Kidney epithelial cell (primary cell): ENCODE data around the gene CAMTA1. TPM values are rescaled to one million over a fixed set of nuclear protein-coding genes. Genes with fewer than 3 reads are reported as not detected.

Source experiments
- DNase-seq: peaks from one replicate; pipeline ENCODE4 v3.0.0-alpha.2; 2010; ENCODE audit warnings: low read depth
- H3K27me3 ChIP-seq: 2 replicates; pipeline ENCODE4 v1.6.0; 2011; ENCODE audit warnings: low read length; ENCODE audit not compliant: control insufficient read depth, insufficient read depth
- H3K36me3 ChIP-seq: 2 replicates; pipeline ENCODE4 v1.5.1; 2011; ENCODE audit warnings: low read length; ENCODE audit not compliant: control insufficient read depth, insufficient read depth
- H3K4me3 ChIP-seq: 2 replicates; pipeline ENCODE4 v1.5.1; 2011; ENCODE audit warnings: low read depth, mild to moderate bottlenecking, control low read depth, low read length
- CTCF ChIP-seq: IDR thresholded peaks from 2 replicates; pipeline ENCODE4 v1.5.1; 2011; ENCODE audit warnings: mild to moderate bottlenecking, moderate library complexity, low read length, control low read depth, inconsistent platforms; ENCODE audit not compliant: insufficient read depth, poor library complexity, severe bottlenecking
- total RNA-seq: library from RNA; depleted of rRNA; stranded (reverse); fragments of >200 nt; gene quantifications from 2 replicates; pipeline ENCODE4 v1.2.3, GENCODE V29; 2015

CAMTA1 gene
- total RNA-seq, 1 donor from 2014 or later: 76.5 TPM

- DNase-seq: no peak
- Histone ChIP-seq H3K36me3 (no peaks in the 10 kb centered on the region), H3K27me3 (no peaks in the 10 kb centered on the region), H3K4me3 (no peak overlapping the region)
- TF ChIP-seq CTCF: no peak
Observed at GRCh38 chr1:7644086-7644485, 858.8 kb downstream of the CAMTA1 start.

GRCh38 chr1:7644961-7645750, 859.9 kb downstream of the CAMTA1 start:
- DNase-seq: no peak
- TF ChIP-seq CTCF: no peak
- Histone ChIP-seq H3K36me3 (no peaks in the 10 kb centered on the region), H3K4me3 (no peak overlapping the region), H3K27me3 (peaks cover 3% of the 10 kb centered on the region)

GRCh38 chr1:7645751-7646048, 860.4 kb downstream of the CAMTA1 start:
- no peak for TF ChIP-seq CTCF
- H3K36me3 ChIP-seq: no peaks in the 10 kb centered on the region
- H3K27me3 ChIP-seq: peaks cover 7% of the 10 kb centered on the region
- no peak overlapping the region for H3K4me3 ChIP-seq
- DNase-seq: no peak

GRCh38 chr1:7646164-7646563, 860.9 kb downstream of the CAMTA1 start:
- no peak for TF ChIP-seq CTCF
- no peak for DNase-seq

GRCh38 chr1:7646981-7647901, 862.0 kb downstream of the CAMTA1 start:
- no peak for DNase-seq
- Histone ChIP-seq H3K27me3 (peaks cover 16% of the 10 kb centered on the region), H3K36me3 (no peaks in the 10 kb centered on the region), H3K4me3 (no peak overlapping the region)
- TF ChIP-seq CTCF: peak; percentile 94

More at GRCh38 chr1:7646164-7646563, 860.9 kb downstream of the CAMTA1 start:
- Histone ChIP-seq H3K27me3 (peaks cover 10% of the 10 kb centered on the region), H3K36me3 (no peaks in the 10 kb centered on the region), H3K4me3 (no peak overlapping the region)
